HG02678 (cell line): Measurements from ENCODE around the gene LSG1.
"Not testable (repeated sequence)": the region's sequence is repeated elsewhere in the genome, so short reads cannot be mapped to it uniquely, and the experiment has no call there.

ENCODE experiments used
- ATAC-seq: cut with Tn5 transposase; IDR thresholded peaks from one replicate; pipeline ENCODE4 v1.9.1; 2021; ENCODE audit warnings: mild to moderate bottlenecking, moderate library complexity; ENCODE audit not compliant: unreplicated experiment

The LSG1 gene

GRCh38 chr3:194658477-194659242, 13.3 kb downstream of the LSG1 start:
- ATAC-seq = no peak

- ATAC-seq = no peak
Measured at GRCh38 chr3:194657439-194657838, 14.6 kb downstream of the LSG1 start.

GRCh38 chr3:194654443-194654842, 17.5 kb downstream of the LSG1 start:
- peak; percentile 79 for ATAC-seq

GRCh38 chr3:194647747-194648146, 24.2 kb downstream of the LSG1 start:
- ATAC-seq = no peak

- no peak for ATAC-seq
Measured at GRCh38 chr3:194642769-194643168, 29.2 kb downstream of the LSG1 start.

GRCh38 chr3:194640829-194641228, 31.2 kb downstream of the LSG1 start:
- ATAC-seq = no peak

- ATAC-seq = no peak
Measured at GRCh38 chr3:194638991-194639605, 32.9 kb downstream of the LSG1 start.

- ATAC-seq = no peak
Measured at GRCh38 chr3:194637541-194638400, 34.2 kb downstream of the LSG1 start.

GRCh38 chr3:194637066-194637465, 34.9 kb downstream of the LSG1 start:
- ATAC-seq = no peak

- ATAC-seq = peak; percentile 87
Measured at GRCh38 chr3:194633349-194634004, 38.5 kb downstream of the LSG1 start, which contains the start of gene TMEM44. Gene TMEM44, minus strand, starts transcription at chr3:194633419. Its CDS starts 204 bp downstream, at chr3:194633215.

- ATAC-seq = peak; percentile 51
Measured at GRCh38 chr3:194632809-194633348, 39.1 kb downstream of the LSG1 start.

- ATAC-seq = no peak
Measured at GRCh38 chr3:194632226-194632808, 39.7 kb downstream of the LSG1 start.

- no peak for ATAC-seq
Measured at GRCh38 chr3:194631696-194632095, 40.3 kb downstream of the LSG1 start.

- not testable (repeated sequence) for ATAC-seq
Measured at GRCh38 chr3:194630681-194631080, 41.3 kb downstream of the LSG1 start.

- no peak for ATAC-seq
Measured at GRCh38 chr3:194624956-194625355, 47.0 kb downstream of the LSG1 start.

- no peak for ATAC-seq
Measured at GRCh38 chr3:194623449-194624290, 48.3 kb downstream of the LSG1 start.

GRCh38 chr3:194622621-194623340, 49.2 kb downstream of the LSG1 start:
- ATAC-seq = no peak

- no peak for ATAC-seq
Measured at GRCh38 chr3:194621947-194622346, 50.0 kb downstream of the LSG1 start.

GRCh38 chr3:194620196-194620595, 51.8 kb downstream of the LSG1 start:
- no peak for ATAC-seq
